ENCODE results near the gene NEK11. TPM values are rescaled to one million over a fixed set of nuclear protein-coding genes. Genes with fewer than 3 reads are reported as not detected.

NEK11 gene
- total RNA-seq, 4 donors from 2014 or later = 3.5 to 8.6 (median 5.5) TPM

DNA sequence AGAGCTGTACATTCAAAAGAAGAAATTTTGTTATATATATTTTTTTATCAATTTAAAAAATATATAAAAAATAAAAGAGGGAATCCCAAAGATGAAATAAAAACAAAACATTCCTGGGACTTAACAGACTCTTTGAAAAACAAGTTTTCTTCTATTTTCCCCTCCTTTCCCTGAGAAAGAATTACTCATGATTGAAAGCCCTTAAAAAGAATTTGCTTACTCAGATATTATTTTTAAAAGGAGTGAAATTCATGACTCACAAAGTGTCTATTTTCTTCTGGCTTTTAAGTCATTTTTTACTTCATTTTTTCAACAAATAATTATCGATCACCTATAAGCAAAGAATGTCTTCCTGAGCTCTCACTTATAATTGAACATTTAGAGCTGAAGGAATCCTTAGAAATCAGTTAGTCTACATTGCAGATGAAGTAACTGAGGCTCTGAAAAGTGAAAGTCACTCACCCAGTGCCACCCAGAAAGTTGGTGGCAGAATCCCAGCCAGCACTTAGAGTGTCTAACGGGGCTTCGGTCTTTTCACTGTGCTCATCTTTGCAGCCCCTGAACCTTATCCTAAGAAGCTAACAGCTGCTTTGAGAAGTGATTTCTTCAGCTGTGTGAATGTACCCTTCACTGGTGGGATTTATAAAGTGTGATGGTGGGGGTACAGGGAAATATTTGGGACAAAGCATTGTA is 312.4 kb downstream of the NEK11 start:
- Histone ChIP-seq H3K4me3 (no peak overlapping the region), H3K27ac (no peak overlapping the region), H3K4me1 (no peaks in the 10 kb centered on the region), H3K36me3 (no peaks in the 10 kb centered on the region), H3K27me3 (no peaks in the 10 kb centered on the region), H3K9me3 (no peaks in the 10 kb centered on the region)
- no peak for DNase-seq
- TF ChIP-seq, protein P1, sequence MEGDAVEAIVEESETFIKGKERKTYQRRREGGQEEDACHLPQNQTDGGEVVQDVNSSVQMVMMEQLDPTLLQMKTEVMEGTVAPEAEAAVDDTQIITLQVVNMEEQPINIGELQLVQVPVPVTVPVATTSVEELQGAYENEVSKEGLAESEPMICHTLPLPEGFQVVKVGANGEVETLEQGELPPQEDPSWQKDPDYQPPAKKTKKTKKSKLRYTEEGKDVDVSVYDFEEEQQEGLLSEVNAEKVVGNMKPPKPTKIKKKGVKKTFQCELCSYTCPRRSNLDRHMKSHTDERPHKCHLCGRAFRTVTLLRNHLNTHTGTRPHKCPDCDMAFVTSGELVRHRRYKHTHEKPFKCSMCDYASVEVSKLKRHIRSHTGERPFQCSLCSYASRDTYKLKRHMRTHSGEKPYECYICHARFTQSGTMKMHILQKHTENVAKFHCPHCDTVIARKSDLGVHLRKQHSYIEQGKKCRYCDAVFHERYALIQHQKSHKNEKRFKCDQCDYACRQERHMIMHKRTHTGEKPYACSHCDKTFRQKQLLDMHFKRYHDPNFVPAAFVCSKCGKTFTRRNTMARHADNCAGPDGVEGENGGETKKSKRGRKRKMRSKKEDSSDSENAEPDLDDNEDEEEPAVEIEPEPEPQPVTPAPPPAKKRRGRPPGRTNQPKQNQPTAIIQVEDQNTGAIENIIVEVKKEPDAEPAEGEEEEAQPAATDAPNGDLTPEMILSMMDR (IDR thresholded peaks at IDR 0.05) = no peak
- TF ChIP-seq POLR2A (IDR thresholded peaks at IDR 0.05) = no peak

DNA sequence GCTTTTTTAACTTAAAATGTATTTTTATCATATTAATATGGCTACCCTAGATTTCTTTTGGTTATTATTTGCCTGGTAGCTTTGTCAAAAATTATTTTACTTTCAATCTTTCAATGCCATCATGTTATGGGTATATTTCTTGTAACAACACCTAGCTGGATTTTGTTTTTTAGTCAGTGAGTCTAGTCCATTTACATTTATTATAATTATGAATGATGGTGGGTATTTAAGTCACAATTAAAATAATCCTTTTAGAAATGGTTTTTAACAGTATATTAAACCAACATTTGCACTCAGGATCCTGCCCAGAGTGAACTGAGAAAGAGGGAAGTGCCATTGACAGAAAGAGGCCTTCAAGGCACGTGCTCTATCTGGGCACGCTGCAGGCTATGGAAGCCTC is 315.1 kb downstream of the NEK11 start:
- Histone ChIP-seq H3K9me3 (no peaks in the 10 kb centered on the region), H3K4me1 (no peaks in the 10 kb centered on the region), H3K27me3 (no peaks in the 10 kb centered on the region), H3K4me3 (no peak overlapping the region), H3K27ac (no peak overlapping the region), H3K36me3 (no peaks in the 10 kb centered on the region)
- no peak for TF ChIP-seq POLR2A (IDR thresholded peaks at IDR 0.05)
- TF ChIP-seq, protein P1 (IDR thresholded peaks at IDR 0.05) = no peak
- no peak for DNase-seq

DNA sequence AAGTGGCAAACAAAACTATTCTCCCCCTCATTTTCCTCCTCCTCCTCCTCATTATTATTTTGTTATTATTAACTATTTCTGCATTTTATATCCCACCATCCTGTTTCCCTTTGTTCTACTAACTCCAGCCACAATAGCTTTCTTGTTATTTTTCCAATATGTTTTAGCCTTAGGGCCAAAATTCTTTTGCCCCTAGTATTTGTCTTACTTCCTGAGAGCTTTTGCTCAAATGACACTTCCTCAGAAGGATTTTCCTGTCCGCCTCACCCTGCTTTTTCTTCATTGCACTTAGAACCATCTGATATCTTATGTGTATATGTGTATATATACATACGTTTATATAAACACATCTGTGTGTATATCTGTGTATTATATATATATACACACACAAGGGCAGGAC is 322.2 kb downstream of the NEK11 start:
- DNase-seq = no peak
- no peaks in the 10 kb centered on the region for H3K9me3 ChIP-seq
- H3K4me1 ChIP-seq = no peaks in the 10 kb centered on the region
- TF ChIP-seq POLR2A (IDR thresholded peaks at IDR 0.05) = no peak
- TF ChIP-seq, protein P1 (IDR thresholded peaks at IDR 0.05) = no peak
- no peak overlapping the region for H3K27ac ChIP-seq
- no peaks in the 10 kb centered on the region for H3K27me3 ChIP-seq
- no peak overlapping the region for H3K4me3 ChIP-seq
- H3K36me3 ChIP-seq = no peaks in the 10 kb centered on the region

DNA sequence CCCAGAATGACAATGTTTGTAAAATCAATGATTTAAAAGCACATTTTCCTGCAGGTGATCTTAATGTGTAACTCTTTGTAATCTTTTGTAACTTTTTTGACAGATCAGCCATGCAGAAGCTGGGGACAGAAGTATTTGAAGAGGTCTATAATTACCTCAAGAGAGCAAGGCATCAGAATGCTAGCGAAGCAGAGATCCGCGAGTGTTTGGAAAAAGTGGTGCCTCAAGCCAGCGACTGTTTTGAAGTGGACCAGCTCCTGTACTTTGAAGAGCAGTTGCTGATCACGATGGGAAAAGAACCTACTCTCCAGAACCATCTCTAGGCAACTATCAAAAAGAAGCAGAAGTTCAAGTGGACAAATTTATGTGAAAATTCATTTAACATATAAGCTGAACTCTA is 322.8 kb downstream of the NEK11 start:
- no peaks in the 10 kb centered on the region for H3K36me3 ChIP-seq
- no peak for DNase-seq
- no peak overlapping the region for H3K27ac ChIP-seq
- no peaks in the 10 kb centered on the region for H3K9me3 ChIP-seq
- no peaks in the 10 kb centered on the region for H3K4me1 ChIP-seq
- H3K4me3 ChIP-seq = no peak overlapping the region
- H3K27me3 ChIP-seq = no peaks in the 10 kb centered on the region
- no peak for TF ChIP-seq POLR2A (IDR thresholded peaks at IDR 0.05)
- TF ChIP-seq, protein P1 (IDR thresholded peaks at IDR 0.05) = no peak

DNA sequence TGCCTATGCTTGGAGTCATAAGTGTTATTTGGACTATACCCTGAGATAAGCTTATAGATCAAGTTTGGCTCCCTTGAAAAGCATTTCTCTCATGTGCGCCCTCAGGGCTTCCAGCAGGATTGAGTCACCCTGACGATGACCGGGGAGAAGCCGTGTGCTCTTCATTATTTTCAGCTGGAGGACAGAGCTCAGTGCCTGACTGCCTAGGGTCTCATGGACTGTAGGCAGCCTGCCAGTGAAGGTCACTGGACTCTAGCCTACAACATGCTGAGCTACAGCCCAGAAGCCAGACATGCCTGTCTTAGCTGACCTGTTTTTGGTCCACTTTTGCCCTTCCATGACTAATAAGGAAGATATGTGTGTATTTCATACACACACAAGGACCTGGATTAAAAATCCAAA is 323.3 kb downstream of the NEK11 start:
- Histone ChIP-seq H3K4me3 (no peak overlapping the region), H3K27ac (no peak overlapping the region), H3K27me3 (no peaks in the 10 kb centered on the region), H3K4me1 (no peaks in the 10 kb centered on the region), H3K9me3 (no peaks in the 10 kb centered on the region), H3K36me3 (no peaks in the 10 kb centered on the region)
- TF ChIP-seq POLR2A (IDR thresholded peaks at IDR 0.05) = no peak
- TF ChIP-seq, protein P1 (IDR thresholded peaks at IDR 0.05) = no peak
- DNase-seq = no peak

DNA sequence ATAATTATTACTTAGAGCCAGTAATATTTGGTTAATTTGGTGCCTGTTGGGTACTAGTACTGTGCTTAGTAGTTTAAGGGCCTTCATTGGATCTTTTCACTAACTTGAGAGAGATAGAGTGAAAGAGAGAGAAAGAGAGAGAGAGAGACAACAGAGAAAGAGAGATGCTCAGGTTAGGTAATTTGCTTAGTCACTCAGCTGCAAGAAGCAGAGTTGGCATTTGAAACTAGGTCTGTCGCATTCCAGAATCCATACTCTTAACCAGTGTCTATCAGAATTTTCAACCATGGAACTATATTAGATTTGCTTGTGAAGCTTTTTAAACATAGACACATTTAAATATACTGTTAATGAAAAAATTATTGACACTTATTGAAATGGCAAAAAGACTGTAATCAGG is 323.8 kb downstream of the NEK11 start:
- Histone ChIP-seq H3K36me3 (no peaks in the 10 kb centered on the region), H3K27ac (no peak overlapping the region), H3K4me1 (no peaks in the 10 kb centered on the region), H3K27me3 (no peaks in the 10 kb centered on the region), H3K4me3 (no peak overlapping the region), H3K9me3 (no peaks in the 10 kb centered on the region)
- DNase-seq = no peak
- TF ChIP-seq POLR2A (IDR thresholded peaks at IDR 0.05) = no peak
- TF ChIP-seq, protein P1 (IDR thresholded peaks at IDR 0.05) = no peak

Data from Peyer's patch (tissue), 4 donors.